ENCODE measurements around the gene SVOP. TPM values are rescaled to one million over a fixed set of nuclear protein-coding genes. Genes with fewer than 3 reads are reported as not detected.
"Not testable (repeated sequence)": the region's sequence is repeated elsewhere in the genome, so short reads cannot be mapped to it uniquely, and the experiment has no call there.

Gene SVOP
- 5.5 TPM for total RNA-seq
- long read RNA-seq, partial matches to known transcripts: 3 of 11 reads
- long read RNA-seq, other reads (novel, unspliced or antisense): 8 of 11 reads

DNA sequence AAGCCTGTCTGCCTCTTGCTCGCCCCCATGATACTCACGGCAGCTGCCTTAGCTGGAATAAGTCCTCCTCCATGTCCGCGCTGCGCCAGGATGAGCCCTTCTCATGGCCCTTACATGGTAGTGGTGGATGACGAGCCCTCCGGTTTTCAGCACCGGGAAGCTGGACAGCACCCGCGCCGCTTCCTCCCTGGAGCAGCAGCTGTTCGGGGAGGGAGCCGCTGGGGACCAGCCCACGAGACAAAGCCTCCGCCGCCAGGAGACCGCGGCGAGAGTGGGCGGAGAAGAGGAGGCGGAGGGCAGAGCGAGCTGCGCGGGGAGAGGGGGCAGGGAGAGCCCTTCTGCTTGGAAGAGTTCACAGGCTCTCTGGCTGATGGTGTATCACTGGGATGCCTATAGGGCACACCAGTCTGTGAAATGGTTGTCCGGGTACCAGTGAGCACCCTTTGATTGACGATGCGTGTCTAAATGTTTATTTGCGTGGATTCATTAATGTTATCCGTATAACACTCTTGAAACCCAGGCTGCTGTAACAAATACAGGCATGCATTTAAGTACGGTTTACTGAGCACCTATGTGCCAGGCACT is at the start of gene SVOP:
TSS of gene SVOP (minus strand) at position 273 of the 585 bp plus-strand sequence. CDS start at position 73, 200 bp downstream.
- DNase-seq (ENCODE audit: missing footprints) (peak; percentile 86), ATAC-seq (peak; percentile 84)
- intact Hi-C loops (cut with DNase I): no loop called here

GRCh38 chr12:109069307-109070271 is 48.7 kb upstream of the SVOP start:
- ATAC-seq: no peak
- intact Hi-C loops (cut with DNase I): no loop called here
- DNase-seq (ENCODE audit: missing footprints): no peak

GRCh38 chr12:109065853-109066193 is 45.0 kb upstream of the SVOP start:
- intact Hi-C loops (cut with DNase I): no loop called here
- DNase-seq (ENCODE audit: missing footprints): no peak
- no peak for ATAC-seq

DNA sequence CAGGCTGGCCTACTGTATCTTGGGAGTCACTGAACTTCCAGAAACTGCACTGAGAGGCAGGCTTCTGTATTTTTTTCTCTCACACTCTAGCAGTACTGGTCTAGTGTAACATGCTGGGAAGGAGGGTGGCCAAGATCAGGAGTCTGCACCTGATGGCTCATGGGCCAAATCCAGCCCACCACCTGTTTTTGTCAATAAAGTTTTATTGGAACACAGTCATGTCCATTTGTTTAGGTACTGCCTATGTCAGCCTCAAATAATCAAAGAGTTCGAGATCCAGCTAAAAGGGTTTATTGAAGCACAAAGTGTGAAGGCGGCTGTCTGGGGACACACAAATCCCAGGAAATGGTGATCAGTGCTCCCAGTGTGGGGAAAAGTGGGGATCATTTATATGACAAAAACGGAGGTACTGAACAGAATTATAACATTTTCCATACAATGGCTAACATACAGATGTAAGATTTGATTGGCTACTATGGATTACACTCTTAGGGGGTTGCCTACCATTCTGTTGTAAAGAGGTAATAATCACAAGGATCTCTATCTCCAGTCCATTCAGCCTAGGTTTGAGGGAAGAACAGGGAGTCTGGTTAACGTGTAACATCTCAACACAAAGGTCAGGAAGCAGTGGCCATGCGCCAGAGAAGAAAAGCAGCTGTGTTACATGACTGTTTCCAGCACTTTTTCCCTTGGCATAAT is 44.4 kb upstream of the SVOP start:
- ATAC-seq (no peak), DNase-seq (ENCODE audit: missing footprints) (no peak)
- intact Hi-C loops (cut with DNase I): no loop called here

- intact Hi-C loops (cut with DNase I): no loop called here
- DNase-seq (ENCODE audit: missing footprints): no peak
- no peak for ATAC-seq
Measured at GRCh38 chr12:109064143-109064542, 43.3 kb upstream of the SVOP start.

DNA sequence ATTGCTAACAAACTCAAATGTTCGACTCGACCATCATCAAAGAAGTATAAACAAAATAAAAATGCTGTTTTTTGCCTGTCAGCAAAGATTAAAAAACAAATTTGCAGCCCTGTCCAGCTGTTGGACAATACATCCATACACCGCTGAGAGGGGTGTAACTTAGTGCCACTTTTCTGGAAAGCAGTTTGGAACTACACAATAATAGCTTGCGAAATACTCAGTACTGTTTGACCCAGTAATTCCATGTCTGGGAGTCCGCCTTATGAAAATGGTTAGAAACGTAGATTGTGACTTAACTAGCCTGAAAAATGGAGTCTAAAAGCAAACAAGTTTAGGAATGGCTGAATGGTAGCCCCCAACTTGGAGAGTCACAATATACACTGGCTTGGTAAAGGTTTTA is 37.9 kb upstream of the SVOP start:
- intact Hi-C loops (cut with DNase I): loop anchor here (10.0 kb wide), 1 partner anchor 104 kb away; no protein-coding TSS in a partner anchor
- no peak for ATAC-seq
- no peak for DNase-seq (ENCODE audit: missing footprints)

GRCh38 chr12:109057376-109057775 is 36.5 kb upstream of the SVOP start:
- ATAC-seq (no peak), DNase-seq (ENCODE audit: missing footprints) (no peak)
- intact Hi-C loops (cut with DNase I): loop anchor here (10.0 kb wide), 1 partner anchor 103 kb away; no protein-coding TSS in a partner anchor

- DNase-seq (ENCODE audit: missing footprints) (no peak), ATAC-seq (no peak)
- intact Hi-C loops (cut with DNase I): loop anchor here (10.0 kb wide), 1 partner anchor 102 kb away; no protein-coding TSS in a partner anchor
Measured at GRCh38 chr12:109056891-109057290, 36.0 kb upstream of the SVOP start.

DNA sequence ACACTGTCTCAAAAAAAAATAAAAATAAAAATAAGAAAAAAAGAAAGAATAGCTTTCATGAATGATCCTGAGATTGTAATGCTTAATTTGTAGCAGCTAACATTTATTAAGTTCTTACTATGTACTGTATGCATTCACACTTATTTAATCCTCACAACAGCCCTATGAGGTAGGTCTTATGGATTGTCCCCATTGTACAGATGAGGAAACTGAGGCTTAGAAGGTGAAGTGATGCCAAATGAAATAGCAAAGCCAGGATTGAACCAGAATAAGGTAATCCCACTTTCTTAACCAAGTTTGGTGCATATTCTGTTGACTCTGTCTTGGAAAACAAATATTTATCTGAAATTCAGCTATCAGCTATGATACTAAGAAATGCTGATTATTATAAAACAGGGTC is 33.7 kb upstream of the SVOP start:
- intact Hi-C loops (cut with DNase I): loop anchor here (10.0 kb wide), 1 partner anchor 100 kb away; no protein-coding TSS in a partner anchor

GRCh38 chr12:109054124-109054513 is 33.3 kb upstream of the SVOP start:
- DNase-seq (ENCODE audit: missing footprints): not testable (repeated sequence)

More for the DNA sequence above, 33.7 kb upstream of the SVOP start:
- ATAC-seq (no peak), DNase-seq (ENCODE audit: missing footprints) (no peak)

DNA sequence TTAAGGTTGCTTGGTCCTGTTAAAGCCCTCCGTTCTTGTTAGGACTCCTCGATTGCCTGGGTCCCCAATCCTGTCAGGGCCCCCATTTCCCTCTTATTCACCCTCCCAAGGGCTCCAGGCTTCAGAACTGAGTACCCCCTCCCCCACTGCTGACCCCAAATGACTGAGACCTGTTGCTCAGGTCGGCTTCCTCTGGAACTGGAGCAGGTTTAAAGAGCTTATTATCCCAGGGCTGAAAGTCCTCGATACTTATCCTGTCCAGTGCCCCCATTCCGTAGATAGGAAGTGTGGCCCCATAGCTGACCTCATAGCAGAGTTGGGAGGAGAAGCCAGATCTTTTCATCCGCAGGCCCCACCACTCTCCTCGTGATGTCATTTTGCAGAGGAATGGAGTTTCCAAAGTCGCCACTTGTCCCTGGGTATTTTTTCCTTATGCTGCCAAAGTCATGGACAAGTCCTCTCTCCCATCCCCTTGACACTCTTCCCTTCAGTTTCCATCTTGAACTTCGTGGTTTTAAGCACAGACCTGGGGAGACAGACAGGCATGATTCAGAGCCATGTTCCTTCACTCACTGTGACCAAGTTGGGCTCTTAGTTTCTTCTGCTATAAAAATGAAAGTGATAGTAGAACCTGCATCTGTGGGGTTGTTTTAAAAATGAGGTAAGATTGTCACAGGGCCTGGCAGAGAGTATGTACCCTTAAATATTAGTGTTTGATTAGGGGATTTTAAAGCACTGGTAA is 32.7 kb upstream of the SVOP start:
- intact Hi-C loops (cut with DNase I): loop anchor here (10.0 kb wide), 1 partner anchor 99 kb away; no protein-coding TSS in a partner anchor
- no peak for ATAC-seq

More at GRCh38 chr12:109054124-109054513, 33.3 kb upstream of the SVOP start:
- intact Hi-C loops (cut with DNase I): loop anchor here (10.0 kb wide), 1 partner anchor 99 kb away; no protein-coding TSS in a partner anchor
- ATAC-seq: not testable (repeated sequence)

DNA sequence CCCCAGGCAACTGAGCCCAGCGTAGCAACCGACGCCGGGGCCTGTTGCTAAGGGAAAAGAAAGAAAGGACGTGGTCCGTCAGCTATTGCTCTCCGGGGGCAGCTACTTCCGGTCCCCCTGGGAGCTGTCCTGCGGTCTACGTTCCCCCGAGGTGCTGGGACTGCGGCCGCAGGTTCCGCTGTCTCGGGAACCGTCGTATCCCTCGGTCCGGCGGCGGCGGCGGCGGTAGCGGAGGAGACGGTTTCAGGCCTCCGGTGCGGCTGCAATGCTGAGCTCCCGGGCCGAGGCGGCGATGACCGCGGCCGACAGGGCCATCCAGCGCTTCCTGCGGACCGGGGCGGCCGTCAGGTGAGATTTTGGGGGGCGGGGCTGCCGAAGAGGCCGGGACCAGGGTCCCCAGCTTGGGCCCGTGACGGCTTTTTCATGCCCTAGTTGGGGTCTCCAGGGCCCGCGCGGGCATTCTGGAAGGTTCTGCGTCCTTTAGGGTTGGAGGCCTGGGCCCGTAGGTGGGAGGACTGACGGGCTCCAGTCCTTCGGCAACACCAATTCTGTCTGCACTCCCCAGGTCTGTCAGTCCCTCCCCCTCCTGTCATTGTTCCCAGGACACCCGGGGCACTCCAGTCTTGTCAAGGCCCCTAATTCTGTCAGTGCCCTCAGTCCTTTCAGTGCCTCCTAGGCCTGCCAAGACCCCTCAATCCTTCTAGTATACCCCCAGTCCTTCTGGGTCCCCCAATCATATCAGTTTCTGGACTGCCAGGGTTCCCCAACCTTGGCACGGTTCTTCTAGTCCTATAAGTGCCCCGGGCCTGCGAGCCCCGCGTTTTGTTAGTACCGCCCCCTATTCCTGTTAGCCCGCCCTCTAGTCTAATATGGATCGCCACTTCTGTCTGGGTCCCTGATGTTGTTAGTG is 31.8 kb upstream of the SVOP start, which contains the start of gene USP30:
TSS of gene USP30 (plus strand) at position 163 of the 910 bp plus-strand sequence. CDS start at position 266, 103 bp downstream.
- ATAC-seq (peak; percentile 97), DNase-seq (ENCODE audit: missing footprints) (peak; percentile 91)
- intact Hi-C loops (cut with DNase I): loop anchor here (10.0 kb wide), 1 partner anchor 98 kb away; no protein-coding TSS in a partner anchor

More for the DNA sequence above, 32.7 kb upstream of the SVOP start:
- no peak for DNase-seq (ENCODE audit: missing footprints)

GRCh38 chr12:109052097-109052413 is 31.2 kb upstream of the SVOP start:
- ATAC-seq (no peak), DNase-seq (ENCODE audit: missing footprints) (no peak)
- intact Hi-C loops (cut with DNase I): loop anchor here (10.0 kb wide), 1 partner anchor 97 kb away; no protein-coding TSS in a partner anchor

GRCh38 chr12:109049794-109050193 is 28.9 kb upstream of the SVOP start:
- not testable (repeated sequence) for ATAC-seq; DNase-seq (ENCODE audit: missing footprints)
- intact Hi-C loops (cut with DNase I): loop anchor here (10.0 kb wide), 1 partner anchor 95 kb away; no protein-coding TSS in a partner anchor

DNA sequence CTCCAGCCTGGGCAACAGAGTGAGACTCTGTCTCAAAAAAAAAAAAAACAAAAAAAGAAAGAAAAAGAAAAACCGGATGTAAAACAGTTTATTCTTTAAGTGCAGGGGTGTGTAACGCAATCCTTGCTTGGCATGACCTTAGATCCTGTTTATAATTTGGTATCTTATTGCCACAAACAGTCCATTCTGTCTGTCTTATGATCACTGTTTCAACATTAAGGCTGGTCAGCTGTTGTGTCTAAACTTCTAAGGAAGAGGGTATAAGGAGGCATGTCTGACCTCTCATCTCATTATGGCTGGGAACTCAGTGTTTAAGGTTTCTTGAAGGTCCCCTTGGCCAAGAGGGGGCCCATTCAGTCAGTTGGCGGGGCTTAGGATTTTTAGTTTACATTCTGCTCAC is 27.8 kb upstream of the SVOP start:
- ATAC-seq; intact Hi-C loops (cut with DNase I): not testable (repeated sequence)

DNA sequence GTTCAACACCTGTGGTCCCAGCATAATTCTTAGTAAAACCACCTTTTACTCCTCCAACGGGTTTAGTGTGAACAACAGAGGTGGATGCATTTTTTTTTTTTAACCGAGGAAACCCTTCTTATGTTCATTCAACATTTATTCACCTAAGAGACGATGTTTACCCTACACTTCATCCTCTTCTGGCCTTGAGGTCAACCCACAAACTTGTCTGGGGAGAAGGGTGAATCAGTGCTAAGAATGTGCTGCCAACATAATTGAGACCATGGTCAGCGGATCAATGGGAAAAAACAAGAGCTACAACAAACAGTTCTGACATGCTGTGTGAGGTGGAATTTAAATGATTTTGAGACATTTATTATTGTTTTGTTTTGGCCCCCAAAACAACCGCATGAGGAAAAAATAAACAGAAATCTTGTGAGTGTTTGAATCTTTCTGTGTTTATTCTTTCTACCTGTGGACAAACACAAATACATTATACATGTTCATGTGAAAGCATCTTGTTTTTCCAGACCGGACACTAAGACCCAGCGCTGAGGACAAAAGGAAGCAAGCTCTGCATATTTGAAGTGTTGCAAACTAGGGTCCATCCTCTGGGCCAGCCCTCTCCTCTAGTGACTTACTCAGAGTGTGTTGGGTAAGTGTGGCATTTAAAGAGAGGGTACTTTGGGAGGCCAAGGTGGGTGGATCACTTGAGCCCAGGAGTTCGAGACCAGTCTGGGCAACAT is 26.4 kb upstream of the SVOP start:
- intact Hi-C loops (cut with DNase I): no loop called here
- ATAC-seq (no peak), DNase-seq (ENCODE audit: missing footprints) (no peak)

More for the DNA sequence above, 27.8 kb upstream of the SVOP start:
- DNase-seq (ENCODE audit: missing footprints): not testable (repeated sequence)
